ENCODE measurements around the gene PPCDC.

- TF ChIP-seq ZNF274 (IDR thresholded peaks at IDR 0.05; ENCODE audit: low read depth, low read length), result no peak
- TF ChIP-seq YY1 (IDR thresholded peaks at IDR 0.05; ENCODE audit: insufficient read depth, insufficient read length), result no peak
- TF ChIP-seq SUZ12 (IDR thresholded peaks at IDR 0.05; ENCODE audit: extremely low read depth, insufficient read depth, insufficient read length), result no peak
Observed at GRCh38 chr15:75029378-75030022, 6.1 kb downstream of the PPCDC start.
